ENCODE measurements around the gene SH3BGRL.
"Not testable (repeated sequence)": the region's sequence is repeated elsewhere in the genome, so short reads cannot be mapped to it uniquely, and the experiment has no call there.

SH3BGRL gene

DNA sequence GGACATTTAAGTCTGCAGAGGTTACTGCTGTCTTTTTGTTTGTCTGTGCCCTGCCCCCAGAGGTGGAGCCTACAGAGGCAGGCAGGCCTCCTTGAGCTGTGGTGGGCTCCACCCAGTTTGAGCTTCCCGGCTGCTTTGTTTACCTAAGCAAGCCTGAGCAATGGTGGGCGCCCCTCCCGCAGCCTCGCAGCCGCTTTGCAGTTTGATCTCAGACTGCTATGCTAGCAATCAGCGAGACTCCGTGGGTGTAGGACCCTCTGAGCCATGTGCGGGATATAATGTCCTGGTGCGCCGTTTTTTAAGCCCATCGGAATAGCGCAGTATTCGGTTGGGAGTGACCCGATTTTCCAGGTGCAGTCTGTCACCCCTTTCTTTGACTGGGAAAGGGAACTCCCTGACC is 143.4 kb downstream of the SH3BGRL start:
- H3K27ac ChIP-seq, H3K4me3 ChIP-seq: not testable (repeated sequence)

Measured in skin epidermis (tissue), 12 donors.